Stomach (tissue), 9 donors: ENCODE measurements around the gene ZNF816. TPM values are rescaled to one million over a fixed set of nuclear protein-coding genes. Genes with fewer than 3 reads are reported as not detected.
"Not testable (repeated sequence)": the region's sequence is repeated elsewhere in the genome, so short reads cannot be mapped to it uniquely, and the experiment has no call there.

ENCODE experiments used
- DNase-seq, 2 donors: peaks; one replicate each; pipeline versions ENCODE4 v3.0.0 to v3.0.0-alpha.2; 2013 to 2019
- H3K27ac ChIP-seq, 5 donors: fragments of 200-600 bp in 4 of 5; sonication (generic) in 4 of 5; one replicate each; pipeline ENCODE4 v1.5.1; 2013 to 2019; ENCODE audit warnings: mild to moderate bottlenecking in 1 of 5, moderate library complexity in 1 of 5
- H3K27me3 ChIP-seq, 3 donors: fragments of 200-600 bp; sonication (generic); one replicate each; pipeline ENCODE4 v1.5.1; 2017 to 2019; ENCODE audit warnings: mixed run types in 1 of 3
- H3K36me3 ChIP-seq, 4 donors: fragments of 200-600 bp; sonication (generic); 1 replicate in 3 of 4; 2 replicates in 1 of 4; pipeline ENCODE4 v1.5.1; 2016 to 2019
- H3K4me1 ChIP-seq, 4 donors: fragments of 200-600 bp; sonication (generic); one replicate each; pipeline ENCODE4 v1.5.1; 2016 to 2019
- H3K4me3 ChIP-seq, 4 donors: fragments of 200-600 bp; sonication (generic) in 3 of 4; one replicate each; pipeline ENCODE4 v1.5.1; 2016 to 2019; ENCODE audit warnings: mild to moderate bottlenecking in 1 of 4
- H3K9me3 ChIP-seq, 4 donors: fragments of 200-600 bp; sonication (generic); one replicate each; pipeline ENCODE4 v1.5.1; 2016 to 2019
- EP300 ChIP-seq: sonication (generic); formaldehyde crosslinking; IDR thresholded peaks from one replicate; pipeline ENCODE4 v1.6.1; 2017; ENCODE audit warnings: antibody characterized with exemption
- POLR2A ChIP-seq, 4 donors: fragments of 450-650 bp; IDR thresholded peaks; one replicate each; pipeline ENCODE4 v1.6.1; 2016; ENCODE audit warnings: antibody characterized with exemption in 4 of 4, control low read depth in 2 of 4, mild to moderate bottlenecking in 1 of 4, moderate library complexity in 1 of 4
- POLR2AphosphoS5 ChIP-seq, 3 donors: sonication (generic); formaldehyde crosslinking; IDR thresholded peaks; one replicate each; pipeline ENCODE4 v1.6.1; 2016; ENCODE audit warnings: antibody characterized with exemption in 3 of 3
- WGBS, 5 donors: extraction: QIAGEN DNeasy Blood & Tissue Kit in 3 of 5; methylation state at CpG; one replicate each; pipeline versions ENCODE4 v1.1.5 to v1.1.7; 2013 to 2018; 5-methylcytosine and 5-hydroxymethylcytosine counted together
- intact Hi-C: fragments of 100-400 bp; cut with DNase I; formaldehyde crosslinking; loops from one replicate; pipeline ENCODE4 v1.15.1; 2023; ENCODE audit warnings: low total_unique reads
- polyA plus RNA-seq, 3 donors: library from polyadenylated mRNA; stranded (reverse); fragments of 200-250 nt; gene quantifications; one replicate each; pipeline ENCODE4 v1.2.3, GENCODE V29; 2013
- total RNA-seq, 5 donors: library from RNA; depleted of rRNA; stranded (reverse); fragments of >200 nt; gene quantifications; one replicate each; pipeline versions ENCODE4 v1.1.0 to v1.2.3, GENCODE V29; 2014 to 2016
- TF ChIP-seq, protein P1 (sequence below), 7 experiments: fragments of 450-650 bp in 4 of 7; fragments of 200-600 bp in 3 of 7; sonication (generic) in 3 of 7; IDR thresholded peaks; one replicate each; pipeline ENCODE4 v1.5.1; 2016 to 2019; ENCODE audit warnings: antibody characterized with exemption in 7 of 7, control low read depth in 2 of 7, mild to moderate bottlenecking in 1 of 7
- donor health status: healthy with polysubstance abuse.
- donor health status: Bipolar disorder and iron deficiency.
- donor health status: healthy.

The ZNF816 gene
- total and polyA plus RNA-seq, 8 donors, result 2.9 to 41.4 (median 8.7) TPM

DNA sequence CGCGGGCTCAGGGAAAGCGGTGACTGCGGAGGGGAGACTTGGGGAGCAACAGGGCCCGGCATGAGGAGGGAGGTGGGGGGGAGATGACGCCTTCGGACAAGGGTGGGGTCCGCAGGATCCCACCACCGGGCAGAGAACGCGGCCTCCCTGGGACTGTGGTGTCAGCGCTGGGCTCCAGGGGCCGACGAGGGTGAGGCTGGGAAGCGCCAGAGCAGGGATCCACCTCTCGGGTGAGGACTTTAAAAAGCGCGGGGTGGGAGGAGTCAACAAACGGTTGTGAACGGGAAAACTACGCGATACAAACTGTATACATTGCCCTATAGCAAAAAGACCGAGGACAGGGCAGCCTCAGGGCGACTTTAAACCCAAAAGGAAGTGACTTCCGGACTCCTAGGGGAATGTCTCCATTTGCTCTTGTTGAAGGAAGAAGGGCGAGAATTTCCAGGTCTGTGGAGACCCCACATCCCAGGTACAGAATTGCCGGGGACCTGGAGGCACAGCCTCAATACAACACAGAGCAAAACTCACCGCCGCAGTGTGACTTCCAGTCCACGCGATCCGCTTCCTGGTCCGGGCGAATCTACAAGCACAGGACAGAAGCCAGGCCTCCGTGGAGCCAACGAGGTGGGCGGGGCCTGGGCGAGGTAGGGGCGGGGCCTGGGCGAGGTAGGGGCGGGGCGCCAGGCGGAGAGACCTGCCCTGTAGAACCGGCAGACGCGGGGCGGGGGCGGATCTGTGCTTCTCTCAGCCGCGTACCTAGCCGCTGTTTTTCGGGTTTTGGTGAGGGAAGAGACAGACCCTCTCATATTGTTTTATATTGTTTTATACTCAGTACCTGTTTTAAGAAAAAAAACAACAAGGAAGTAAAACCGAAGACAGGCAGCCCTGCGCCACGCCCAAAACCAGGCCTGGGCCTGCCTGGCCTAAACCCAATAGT, 39.6 kb downstream of the ZNF816 start, which contains the start of gene ZNF888:
Gene ZNF888 (minus strand): TSS at position 588 of the 937 bp plus-strand sequence. CDS start 5,555 bp downstream, outside the sequence.
- Histone ChIP-seq H3K36me3 (peaks cover 3 to 22% (median 15%) of the 10 kb centered on the region in 4 donors), H3K4me1 (peaks cover 13 to 33% (median 27%) of the 10 kb centered on the region in 4 donors), H3K27ac (peak within 1 kb of the TSS; percentile 85 to 96 (median 93)), H3K27me3 (no peaks in the 10 kb centered on the region), H3K9me3 (no peaks in the 10 kb centered on the region), H3K4me3 (peak within 1 kb of the TSS; percentile 54 to 74 (median 64))
- TF ChIP-seq EP300, result no peak
- TF ChIP-seq POLR2A (IDR thresholded peaks at IDR 0.05), result peak in 2 of 4 donors; percentile 4 to 8
- peak; percentile 38 to 89 (median 87) for TF ChIP-seq POLR2AphosphoS5 (IDR thresholded peaks at IDR 0.05)
- peak; percentile 96 for DNase-seq
- WGBS, 5 donors, result 1 to 2% (median 2%) methylated on average over 52 to 55 of the region's 55 CpGs
- intact Hi-C loops, result no loop called here

DNA sequence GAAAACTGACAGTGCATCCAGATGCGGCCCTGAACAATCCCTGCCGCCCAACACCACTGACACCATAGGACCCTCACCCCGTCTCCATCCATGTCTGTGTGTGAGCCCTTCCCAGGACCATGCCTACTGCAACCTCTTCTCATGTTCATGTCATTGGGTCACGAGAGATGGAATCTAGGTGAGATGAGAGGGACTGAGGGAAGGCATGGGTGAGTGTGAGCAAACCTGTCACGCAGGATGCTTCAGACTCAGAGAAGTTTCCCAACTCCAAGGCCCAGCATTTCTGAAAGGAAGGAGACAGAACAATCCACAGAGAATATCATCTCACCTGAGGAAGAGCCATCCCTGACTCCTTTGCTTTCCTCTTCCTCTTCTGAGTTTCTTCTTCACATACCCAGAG, 45.1 kb downstream of the ZNF816 start:
- peaks cover 5 to 59% (median 55%) of the 10 kb centered on the region in 4 donors for H3K36me3 ChIP-seq

DNA sequence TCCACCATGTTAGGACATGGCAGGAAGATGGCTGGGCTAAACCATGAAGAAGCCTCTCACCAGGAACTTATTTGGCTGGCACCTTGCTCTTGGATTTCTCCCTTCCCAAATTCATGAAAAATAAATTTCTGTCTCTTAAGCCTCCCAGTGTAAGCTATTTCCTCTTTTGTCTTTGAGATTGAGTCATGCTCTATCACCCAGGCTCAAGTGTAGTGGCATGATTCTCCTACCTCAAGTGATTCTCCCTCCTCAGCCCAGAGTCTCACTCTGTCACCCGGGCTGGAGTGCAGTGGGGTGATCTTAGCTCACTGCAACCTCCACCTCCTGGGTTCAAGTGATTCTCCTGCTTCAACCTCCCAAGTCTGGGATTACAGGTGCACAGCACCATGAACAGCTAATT, 52.0 kb downstream of the ZNF816 start:
- H3K9me3 ChIP-seq, result peaks cover 0 to 40% (median 7%) of the 10 kb centered on the region in 4 donors
- no peak overlapping the region for H3K4me3 ChIP-seq
- H3K36me3 ChIP-seq, result peaks cover 23 to 100% (median 96%) of the 10 kb centered on the region in 4 donors
- no peaks in the 10 kb centered on the region for H3K27me3 ChIP-seq
- intact Hi-C loops, result no loop called here
- H3K4me1 ChIP-seq, result no peaks in the 10 kb centered on the region
- no peak overlapping the region for H3K27ac ChIP-seq
- TF ChIP-seq EP300, result no peak
- no peak for TF ChIP-seq POLR2A (IDR thresholded peaks at IDR 0.05)
- TF ChIP-seq POLR2AphosphoS5 (IDR thresholded peaks at IDR 0.05), result no peak
- TF ChIP-seq, protein P1, sequence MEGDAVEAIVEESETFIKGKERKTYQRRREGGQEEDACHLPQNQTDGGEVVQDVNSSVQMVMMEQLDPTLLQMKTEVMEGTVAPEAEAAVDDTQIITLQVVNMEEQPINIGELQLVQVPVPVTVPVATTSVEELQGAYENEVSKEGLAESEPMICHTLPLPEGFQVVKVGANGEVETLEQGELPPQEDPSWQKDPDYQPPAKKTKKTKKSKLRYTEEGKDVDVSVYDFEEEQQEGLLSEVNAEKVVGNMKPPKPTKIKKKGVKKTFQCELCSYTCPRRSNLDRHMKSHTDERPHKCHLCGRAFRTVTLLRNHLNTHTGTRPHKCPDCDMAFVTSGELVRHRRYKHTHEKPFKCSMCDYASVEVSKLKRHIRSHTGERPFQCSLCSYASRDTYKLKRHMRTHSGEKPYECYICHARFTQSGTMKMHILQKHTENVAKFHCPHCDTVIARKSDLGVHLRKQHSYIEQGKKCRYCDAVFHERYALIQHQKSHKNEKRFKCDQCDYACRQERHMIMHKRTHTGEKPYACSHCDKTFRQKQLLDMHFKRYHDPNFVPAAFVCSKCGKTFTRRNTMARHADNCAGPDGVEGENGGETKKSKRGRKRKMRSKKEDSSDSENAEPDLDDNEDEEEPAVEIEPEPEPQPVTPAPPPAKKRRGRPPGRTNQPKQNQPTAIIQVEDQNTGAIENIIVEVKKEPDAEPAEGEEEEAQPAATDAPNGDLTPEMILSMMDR (IDR thresholded peaks at IDR 0.05), result no peak
- 89 to 100% (median 94%) methylated on average over 1 of the region's 1 CpG for WGBS, 5 donors
- no peak for DNase-seq

More for the DNA sequence above, 45.1 kb downstream of the ZNF816 start:
- no peak for TF ChIP-seq POLR2A (IDR thresholded peaks at IDR 0.05)
- no peak for TF ChIP-seq EP300
- TF ChIP-seq POLR2AphosphoS5 (IDR thresholded peaks at IDR 0.05), result no peak
- TF ChIP-seq, protein P1 (IDR thresholded peaks at IDR 0.05), result no peak
- intact Hi-C loops, result no loop called here
- H3K4me1 ChIP-seq, result peaks cover under 1 to 14% (median 10%) of the 10 kb centered on the region in 4 donors
- WGBS, 5 donors, result 94 to 97% (median 96%) methylated on average over 5 of the region's 5 CpGs
- no peaks in the 10 kb centered on the region for H3K27me3 ChIP-seq
- DNase-seq, result no peak
- no peaks in the 10 kb centered on the region for H3K9me3 ChIP-seq
- H3K4me3 ChIP-seq, result no peak overlapping the region
- no peak overlapping the region for H3K27ac ChIP-seq

DNA sequence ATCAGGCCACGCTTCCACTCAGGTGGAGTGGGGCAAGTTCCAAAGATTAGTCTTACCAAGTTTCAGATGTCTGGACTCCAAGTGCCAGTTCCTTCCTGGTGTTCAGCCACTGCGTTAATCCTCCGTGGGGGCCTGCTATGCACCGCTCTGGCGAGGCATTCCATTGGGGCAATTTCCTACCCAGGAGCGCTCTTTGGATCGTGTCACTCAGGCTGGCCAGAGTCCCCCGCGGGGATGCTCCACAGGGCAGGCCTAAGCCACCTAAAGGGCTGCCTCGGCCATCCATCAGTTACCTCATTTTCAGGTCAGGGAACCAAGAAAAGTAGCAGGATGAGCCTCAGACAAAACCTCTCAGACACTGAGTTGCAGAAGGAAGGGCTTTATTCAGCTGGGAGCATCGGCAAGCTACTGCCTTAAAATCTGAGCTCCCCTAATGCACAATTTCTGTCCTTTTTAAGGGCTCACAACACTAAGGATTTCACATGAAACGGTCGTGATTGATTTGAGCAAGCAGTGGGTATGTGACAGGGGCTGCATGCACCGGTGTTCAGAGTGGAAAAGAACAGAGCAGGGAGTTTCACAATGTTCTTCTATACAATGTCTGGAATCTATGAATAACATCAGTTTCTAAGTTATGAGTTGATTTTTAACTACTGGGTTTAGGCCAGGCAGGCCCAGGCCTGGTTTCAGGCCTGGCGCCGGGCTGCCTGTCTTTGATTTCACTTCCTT, 58.5 kb downstream of the ZNF816 start:
- H3K27me3 ChIP-seq, H3K27ac ChIP-seq, DNase-seq, H3K4me3 ChIP-seq, H3K4me1 ChIP-seq, intact Hi-C loops: not testable (repeated sequence)
- 77 to 95% (median 90%) methylated on average over 16 of the region's 16 CpGs for WGBS, 5 donors
- Histone ChIP-seq H3K36me3 (peaks cover 10 to 44% (median 34%) of the 10 kb centered on the region in 4 donors), H3K9me3 (peaks cover 0 to 29% (median 7%) of the 10 kb centered on the region in 4 donors)

DNA sequence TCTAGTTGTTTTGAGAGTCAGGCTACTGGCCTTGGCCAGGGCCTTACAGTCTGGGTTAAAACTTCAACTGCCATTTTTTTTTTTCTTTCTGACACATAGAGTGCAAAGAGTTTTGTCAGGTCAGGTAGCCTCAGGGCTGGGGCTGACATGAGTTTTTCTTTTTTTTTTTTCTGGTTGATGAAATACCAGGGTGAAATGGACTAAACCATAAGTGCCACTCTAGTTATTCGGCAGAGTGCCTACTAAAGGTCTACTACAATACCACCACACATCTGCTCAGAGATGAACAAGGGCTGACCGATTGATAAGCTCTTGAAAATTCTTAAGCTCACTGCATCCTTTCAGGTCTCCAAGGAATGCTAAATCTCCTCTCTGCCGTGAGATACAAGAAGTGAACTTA, 60.8 kb downstream of the ZNF816 start:
- Histone ChIP-seq H3K36me3 (peaks cover 0 to 20% (median 12%) of the 10 kb centered on the region in 4 donors), H3K4me3 (no peak overlapping the region), H3K9me3 (peaks cover 0 to 5% (median 4%) of the 10 kb centered on the region in 4 donors), H3K27me3 (no peaks in the 10 kb centered on the region), H3K4me1 (peaks cover 1 to 7% (median 5%) of the 10 kb centered on the region in 4 donors), H3K27ac (no peak overlapping the region)
- DNase-seq, result no peak
- 71 to 98% (median 84%) methylated on average over 3 of the region's 3 CpGs for whole genome bisulfite sequencing, 5 donors
- intact Hi-C loops, result no loop called here
- TF ChIP-seq EP300 (no peak), POLR2AphosphoS5 (IDR thresholded peaks at IDR 0.05) (no peak), POLR2A (IDR thresholded peaks at IDR 0.05) (no peak)
- TF ChIP-seq, protein P1 (IDR thresholded peaks at IDR 0.05), result no peak
